Thyroid gland (tissue), 4 donors: ENCODE data around the gene CFAP251.

ENCODE experiments used
- CTCF ChIP-seq, 6 experiments: fragments of 200-600 bp in 3 of 6; fragments of 450-650 bp in 3 of 6; sonication (generic) in 3 of 6; IDR thresholded peaks; one replicate each; pipeline ENCODE4 v1.5.1; 2016 to 2019; ENCODE audit warnings: antibody characterized with exemption in 6 of 6, mild to moderate bottlenecking in 2 of 6, inconsistent platforms in 1 of 6, moderate library complexity in 1 of 6
- POLR2A ChIP-seq, 2 donors: fragments of 450-650 bp; IDR thresholded peaks; one replicate each; pipeline ENCODE4 v1.6.1; 2017; ENCODE audit warnings: antibody characterized with exemption in 2 of 2, mild to moderate bottlenecking in 2 of 2, moderate library complexity in 1 of 2

DNA sequence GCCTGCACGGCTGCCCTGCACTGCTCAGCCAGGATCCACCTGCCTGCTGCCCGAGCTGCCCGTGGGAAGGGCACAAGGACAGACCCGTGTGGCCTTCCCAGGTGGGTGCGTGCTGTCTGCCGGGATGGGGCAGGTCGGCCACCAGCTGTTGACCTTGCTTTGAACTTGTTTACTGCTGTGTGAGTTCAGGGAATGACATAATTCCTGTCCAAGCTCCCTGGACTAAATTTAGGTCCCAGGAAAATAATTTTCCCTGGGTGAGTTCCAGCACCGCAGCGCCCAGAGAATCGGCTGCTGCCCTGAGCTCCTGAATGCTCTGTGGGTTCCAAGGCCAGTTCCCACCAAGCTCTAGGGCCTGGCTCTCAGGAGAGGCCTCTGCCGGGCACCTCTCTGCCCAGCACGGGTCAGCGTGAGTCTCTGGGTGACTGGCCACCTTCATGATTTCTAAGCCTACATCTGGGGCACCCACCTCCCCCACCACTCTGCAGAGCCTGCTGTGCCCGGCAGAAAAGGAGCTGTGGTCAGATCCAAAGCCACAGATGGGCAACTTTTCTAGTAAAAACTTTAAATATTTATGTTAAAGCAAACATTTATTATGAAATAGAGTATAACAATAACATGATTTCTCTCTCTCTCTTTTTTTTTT, 133.0 kb downstream of the CFAP251 start:
- TF ChIP-seq CTCF (IDR thresholded peaks at IDR 0.05), result no peak
- no peak for TF ChIP-seq POLR2A (IDR thresholded peaks at IDR 0.05)
